ENCODE results near the gene PODXL2.

DNA sequence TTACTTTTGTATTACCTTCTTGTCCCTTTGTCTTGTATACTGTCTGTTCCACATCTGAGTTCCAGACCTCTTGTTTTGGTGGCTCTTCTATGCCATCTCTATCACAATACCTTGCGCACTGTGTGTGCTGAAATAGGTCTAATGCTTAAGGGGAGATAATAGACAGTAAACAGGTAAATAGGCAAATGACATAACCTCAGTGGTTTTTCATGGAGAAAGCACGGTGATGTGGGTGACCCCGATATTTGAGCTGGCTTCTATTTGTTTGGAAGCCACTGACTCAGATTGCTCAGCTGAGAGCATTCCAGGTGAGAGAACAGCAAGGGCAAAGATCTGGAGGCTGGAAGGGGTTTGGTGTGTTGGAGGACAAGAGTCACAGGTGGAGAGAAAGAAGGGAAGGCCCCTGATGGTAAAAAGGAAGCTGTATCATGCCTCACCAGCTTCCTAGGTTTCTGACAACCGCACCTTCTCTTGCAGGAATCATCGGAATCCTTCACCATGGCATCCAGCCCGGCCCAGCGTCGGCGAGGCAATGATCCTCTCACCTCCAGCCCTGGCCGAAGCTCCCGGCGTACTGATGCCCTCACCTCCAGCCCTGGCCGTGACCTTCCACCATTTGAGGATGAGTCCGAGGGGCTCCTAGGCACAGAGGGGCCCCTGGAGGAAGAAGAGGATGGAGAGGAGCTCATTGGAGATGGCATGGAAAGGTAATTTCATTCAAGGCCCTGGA lies 30.0 kb upstream of the PODXL2 start:
- TF ChIP-seq, protein P1, sequence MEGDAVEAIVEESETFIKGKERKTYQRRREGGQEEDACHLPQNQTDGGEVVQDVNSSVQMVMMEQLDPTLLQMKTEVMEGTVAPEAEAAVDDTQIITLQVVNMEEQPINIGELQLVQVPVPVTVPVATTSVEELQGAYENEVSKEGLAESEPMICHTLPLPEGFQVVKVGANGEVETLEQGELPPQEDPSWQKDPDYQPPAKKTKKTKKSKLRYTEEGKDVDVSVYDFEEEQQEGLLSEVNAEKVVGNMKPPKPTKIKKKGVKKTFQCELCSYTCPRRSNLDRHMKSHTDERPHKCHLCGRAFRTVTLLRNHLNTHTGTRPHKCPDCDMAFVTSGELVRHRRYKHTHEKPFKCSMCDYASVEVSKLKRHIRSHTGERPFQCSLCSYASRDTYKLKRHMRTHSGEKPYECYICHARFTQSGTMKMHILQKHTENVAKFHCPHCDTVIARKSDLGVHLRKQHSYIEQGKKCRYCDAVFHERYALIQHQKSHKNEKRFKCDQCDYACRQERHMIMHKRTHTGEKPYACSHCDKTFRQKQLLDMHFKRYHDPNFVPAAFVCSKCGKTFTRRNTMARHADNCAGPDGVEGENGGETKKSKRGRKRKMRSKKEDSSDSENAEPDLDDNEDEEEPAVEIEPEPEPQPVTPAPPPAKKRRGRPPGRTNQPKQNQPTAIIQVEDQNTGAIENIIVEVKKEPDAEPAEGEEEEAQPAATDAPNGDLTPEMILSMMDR (conservative IDR thresholded peaks at IDR 0.05; ENCODE audit: low read depth, low read length): no peak
- no peak for TF ChIP-seq EZH2 (IDR thresholded peaks at IDR 0.05; ENCODE audit: borderline replicate concordance, low read depth, low read length, poor library complexity, severe bottlenecking)

Measured in A673 (cell line).